Stimulated activated CD4-positive, alpha-beta T cell treated with anti-CD3 and anti-CD28 coated beads, Interleukin-1b, Interleukin-23, amount 100 ng/mL, for 48 hours (primary cell): ENCODE data around the gene C5.
A peak's percentile ranks its signal among the peaks of the same experiment; 100 is the strongest.

Experiments used
- DNase-seq: peaks from one replicate; pipeline ENCODE4 v3.0.0-alpha.2; 2020

The C5 gene

DNA sequence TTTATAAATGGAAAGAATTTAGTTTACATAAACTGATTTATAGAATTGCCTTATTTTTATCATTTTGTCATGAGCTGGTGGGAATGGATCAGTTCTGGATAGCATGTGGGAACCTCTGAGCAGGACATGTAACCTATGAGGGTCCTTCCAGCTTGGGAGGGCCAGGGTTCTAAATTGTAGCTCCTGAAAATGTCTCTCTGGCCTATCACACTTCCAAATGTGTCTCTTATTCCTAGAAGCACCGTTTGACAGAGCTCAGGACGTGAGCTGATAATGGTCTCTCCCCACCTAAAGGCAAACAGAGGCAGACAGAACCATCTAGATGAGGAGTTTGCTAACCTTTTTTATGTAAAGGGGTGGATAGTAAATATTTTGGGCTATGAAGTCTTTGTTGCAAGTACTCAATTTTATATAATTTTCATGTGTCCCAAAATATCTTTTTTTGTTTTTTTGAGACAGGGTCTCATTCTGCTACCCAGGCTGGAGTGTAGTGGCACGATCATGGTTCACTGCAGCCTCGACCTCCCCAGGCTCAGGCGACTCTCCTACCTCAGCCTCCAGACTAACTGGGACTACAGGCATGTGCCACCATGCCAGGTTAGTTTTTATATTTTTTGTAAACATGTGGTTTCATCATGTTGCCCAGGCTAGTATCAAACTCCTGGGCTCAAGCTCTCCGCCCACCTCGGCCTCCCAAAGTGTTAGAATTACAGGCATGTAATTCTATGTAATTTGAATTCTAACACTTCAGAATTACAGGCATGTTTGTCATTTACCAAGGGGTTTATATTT, 127.5 kb downstream of the C5 start:
- DNase-seq = no peak

DNA sequence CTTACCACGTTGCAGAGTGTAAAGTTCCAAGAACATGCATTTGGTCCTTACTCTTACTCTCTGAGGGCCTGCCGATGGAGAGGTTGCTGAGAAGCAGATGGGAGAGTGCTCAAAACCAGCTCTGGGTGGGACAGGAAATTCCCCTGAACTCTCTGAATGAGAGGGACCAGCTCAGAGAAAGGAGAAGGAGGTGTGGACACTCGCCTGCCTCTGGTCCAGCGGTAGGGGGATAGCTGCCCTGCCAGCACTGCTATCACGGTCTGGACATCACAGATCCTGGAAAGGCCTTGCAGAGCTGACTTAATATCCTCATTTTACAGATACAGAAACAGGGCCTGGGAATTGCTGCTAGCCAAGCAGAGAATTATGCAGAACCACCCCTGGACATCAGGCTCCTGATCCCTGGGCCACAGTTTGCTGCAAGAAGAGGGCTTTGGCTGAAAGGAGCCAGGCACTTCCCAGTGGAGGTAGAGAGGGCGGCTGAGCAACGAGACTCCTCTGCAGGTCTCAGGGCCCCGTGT, 128.4 kb downstream of the C5 start:
- DNase-seq = no peak

DNA sequence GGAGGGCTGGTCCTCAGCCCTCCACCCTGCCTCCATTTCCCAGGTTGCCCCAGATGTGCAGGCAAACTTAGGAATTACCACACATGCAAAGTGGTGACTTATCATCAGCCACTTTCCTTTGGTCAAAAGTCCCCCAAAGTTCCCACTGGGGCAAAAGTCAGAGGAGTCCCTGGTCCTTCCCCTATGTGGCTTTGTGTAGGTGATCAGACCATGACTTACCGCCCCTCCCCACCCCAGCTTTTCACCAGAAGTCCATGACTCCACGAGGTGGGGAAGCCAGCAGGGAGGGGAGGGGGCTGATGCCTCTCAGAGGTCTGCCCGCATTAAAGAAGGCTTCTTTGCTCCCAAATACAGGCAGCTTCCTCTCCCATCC, 129.3 kb downstream of the C5 start:
- no peak for DNase-seq

DNA sequence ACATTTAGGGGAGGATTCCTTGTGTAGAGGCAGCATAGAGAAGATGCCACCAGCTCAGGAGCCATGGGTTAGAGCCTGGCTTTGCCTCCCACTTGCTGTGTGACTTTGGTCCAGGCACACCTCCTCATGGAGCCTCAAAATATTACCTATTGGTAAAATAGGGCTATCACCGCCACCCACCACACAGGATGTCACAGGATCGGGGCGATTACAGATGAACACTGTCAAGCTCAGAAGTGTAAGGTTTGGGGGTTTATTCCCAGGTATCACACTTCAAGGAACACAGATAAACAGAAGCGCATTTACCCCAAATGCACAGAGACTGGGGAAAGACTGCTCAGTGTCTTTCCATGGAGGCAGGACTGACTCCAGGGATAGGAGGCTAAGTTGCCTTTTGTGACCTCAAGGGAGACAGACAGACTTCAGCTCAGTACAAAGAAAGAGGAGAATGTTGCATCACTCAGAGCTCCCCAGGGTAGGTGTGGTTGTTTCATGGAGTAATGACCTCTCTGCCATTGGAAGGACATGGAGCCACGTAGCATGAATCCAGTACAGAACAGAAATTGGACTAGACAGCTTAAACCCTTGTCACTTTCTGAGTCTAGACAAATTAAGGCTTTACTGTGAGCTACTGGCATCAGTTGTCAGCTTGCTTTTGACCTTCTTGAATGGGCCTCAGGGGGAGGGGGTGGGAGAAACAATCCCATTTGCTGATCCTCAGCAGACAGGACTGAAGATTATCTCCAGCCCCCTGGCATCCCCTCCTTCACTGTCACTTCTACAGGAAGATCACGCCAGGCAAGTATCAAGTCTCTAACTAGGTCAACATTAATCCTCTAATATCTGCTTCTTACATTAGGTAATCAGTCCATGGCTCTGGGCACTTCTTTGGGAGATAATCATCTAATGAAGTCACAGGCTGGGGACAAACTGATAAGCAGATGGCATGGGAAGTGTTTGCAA, 130.0 kb downstream of the C5 start:
- no peak for DNase-seq

DNA sequence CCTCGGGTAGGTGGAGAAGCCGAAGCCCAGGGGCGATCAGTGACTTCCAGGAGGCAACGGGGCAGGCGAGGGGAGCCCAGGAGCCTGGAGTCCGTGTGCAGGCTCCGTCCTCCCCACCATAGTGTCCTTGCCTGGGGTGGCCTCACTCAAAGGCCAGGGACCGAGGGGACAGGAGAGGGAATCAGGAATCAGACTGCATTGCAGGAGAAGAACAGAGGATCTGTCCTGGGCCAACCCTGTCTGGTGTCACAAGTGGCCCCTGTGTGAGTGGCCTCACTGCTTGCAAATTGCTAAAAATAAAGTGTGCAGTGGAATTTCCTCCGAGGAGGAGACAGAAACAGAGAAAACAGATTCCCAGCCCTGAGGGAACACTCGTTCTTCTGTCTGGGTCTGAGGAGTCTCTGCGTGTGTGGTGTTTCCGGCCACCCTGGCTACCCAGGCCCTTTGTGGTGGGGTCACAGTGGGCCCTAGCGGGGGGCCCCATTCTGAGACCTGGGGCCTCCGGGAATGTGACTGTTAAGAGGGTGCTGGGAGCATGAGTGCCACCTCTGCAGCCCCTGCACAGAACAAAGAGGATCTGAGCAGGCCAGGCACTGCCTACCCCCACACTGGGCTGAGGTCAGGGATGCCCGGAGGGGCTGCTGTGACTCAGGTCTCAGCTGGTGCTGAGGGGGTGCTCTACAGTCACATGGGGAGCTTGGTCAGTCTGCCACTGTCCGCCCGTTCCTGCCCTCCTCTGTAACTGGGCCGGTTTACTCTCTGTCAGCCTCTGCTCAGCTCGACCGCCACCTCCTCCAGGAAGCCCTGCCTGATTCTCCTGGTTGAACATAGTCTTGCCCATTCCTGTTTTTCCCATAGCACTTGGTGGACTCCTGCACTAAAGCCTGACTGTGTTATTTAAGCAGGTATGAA, 130.9 kb downstream of the C5 start:
- DNase-seq = no peak

DNA sequence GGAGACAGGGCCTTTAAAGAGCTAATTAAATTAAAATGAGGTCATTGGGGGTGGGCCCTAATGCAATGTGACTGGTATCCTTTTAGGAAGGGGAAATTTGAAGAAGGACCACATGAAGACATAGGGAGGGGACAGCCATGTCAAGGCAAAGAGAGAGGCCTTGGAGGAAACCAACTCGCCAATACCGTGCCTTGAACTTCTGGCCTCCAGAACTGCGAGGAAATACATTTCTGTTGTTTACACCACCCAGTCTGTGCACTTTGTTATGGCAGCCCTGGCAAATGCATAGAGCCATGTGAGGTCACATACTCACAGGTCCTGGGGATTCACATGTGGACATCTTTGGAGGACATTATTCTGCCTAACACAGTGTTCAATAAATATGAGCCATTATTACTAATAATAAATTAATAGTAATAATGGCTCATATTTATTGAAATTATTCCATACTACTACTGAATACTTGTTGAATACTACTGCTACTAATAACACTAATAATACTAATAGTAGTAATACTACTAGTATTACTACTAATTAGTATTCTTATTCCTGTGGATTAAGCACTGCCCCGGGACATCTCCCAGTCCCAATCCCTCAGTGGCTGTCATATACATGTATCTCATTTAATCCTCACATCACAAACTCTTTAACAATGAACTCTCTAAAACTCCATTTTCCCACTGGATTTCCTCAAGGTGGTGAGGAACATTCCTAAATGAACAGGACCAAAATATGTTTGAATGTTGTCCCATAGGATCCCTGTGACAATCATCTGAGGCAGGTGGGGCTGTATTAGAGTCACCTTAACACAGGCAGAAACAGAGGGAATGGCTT, 131.9 kb downstream of the C5 start:
- DNase-seq = no peak

DNA sequence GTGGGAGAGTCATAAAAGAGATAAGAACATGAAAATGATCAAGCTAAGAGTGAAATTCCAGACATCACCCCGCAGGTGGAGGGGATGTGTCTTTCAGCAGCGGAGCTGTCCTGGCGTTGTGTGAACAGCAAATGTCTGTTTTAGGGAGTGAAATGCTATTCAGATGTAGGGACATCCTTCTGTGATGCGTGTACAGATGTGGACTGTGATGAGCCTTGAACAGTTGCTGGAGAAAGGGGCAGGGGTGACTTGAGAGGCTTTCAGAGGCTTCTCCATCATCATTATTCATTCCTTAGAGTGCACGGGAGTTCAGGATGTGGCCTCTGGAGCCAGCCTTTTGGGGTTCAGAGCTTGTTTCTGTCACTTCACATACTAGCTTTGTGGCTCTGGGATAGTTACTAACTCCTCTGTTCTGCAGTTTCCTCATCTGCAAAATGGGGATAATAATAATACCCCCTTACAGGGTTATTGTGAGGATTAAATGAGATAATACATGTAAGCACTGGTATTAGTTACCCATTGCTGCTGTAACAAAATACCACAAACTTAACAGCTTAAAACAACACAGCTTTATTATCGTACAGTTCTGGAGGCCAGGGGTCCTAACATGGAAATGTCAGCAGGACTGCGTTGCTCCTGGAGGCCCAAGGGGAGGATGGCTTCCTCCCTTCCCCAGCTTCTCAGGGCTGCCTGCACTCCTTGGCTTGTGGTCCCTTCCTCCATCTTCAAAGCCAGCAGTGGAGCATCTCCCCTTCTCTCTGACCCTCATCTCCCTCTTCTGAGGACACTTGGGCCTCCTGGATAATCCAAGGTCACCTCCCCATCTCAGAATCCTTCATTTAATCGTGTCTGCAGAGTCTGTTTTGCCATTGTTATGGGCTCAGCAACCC, 132.8 kb downstream of the C5 start:
- DNase-seq = no peak

DNA sequence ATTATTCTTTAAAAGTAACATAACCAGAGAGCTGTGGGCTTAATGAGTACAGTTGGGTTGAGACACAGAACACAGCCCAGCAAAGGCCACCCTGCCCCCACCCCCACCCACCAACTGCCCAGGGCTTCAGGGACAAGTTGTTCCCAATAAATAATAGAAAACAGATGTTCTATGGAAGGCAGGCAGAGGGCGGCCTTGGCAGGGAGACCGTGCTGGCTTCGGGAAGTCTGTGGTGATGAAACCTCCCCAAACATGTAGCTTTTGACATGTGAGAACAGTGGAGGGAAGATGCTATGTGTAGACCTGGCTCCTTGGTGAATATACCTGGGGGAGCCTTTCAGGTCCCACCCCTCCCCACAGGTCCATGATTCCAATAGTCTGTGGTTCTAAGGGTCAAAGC, 133.5 kb downstream of the C5 start:
- no peak for DNase-seq

DNA sequence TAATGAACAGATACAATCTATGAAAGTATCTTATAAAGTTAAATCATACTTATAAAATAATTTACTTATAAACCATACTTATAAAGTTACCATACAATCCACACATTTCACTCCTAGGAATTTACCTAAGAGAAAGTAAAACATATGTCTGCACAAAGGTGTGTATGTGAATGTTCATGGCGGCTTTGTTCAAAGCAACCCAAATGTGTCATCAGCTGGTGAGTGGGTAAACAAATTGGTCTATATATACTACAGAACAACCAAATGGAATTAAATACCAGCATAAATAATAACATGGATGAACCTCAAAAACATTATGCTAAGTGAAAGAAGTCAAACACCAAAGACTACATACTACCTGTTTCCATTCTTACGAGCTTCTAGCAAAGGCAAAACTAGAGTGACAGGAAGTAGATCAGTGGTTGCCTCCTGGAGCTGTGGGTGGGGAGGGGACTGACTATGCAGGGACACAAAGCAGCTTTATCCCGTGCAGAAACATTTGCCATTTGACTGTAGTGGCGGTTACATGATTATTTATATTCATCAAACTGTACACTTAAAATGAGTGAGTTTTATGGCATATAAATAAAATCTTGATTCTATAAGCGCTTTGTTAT, 134.1 kb downstream of the C5 start:
- DNase-seq = peak; percentile 66

DNA sequence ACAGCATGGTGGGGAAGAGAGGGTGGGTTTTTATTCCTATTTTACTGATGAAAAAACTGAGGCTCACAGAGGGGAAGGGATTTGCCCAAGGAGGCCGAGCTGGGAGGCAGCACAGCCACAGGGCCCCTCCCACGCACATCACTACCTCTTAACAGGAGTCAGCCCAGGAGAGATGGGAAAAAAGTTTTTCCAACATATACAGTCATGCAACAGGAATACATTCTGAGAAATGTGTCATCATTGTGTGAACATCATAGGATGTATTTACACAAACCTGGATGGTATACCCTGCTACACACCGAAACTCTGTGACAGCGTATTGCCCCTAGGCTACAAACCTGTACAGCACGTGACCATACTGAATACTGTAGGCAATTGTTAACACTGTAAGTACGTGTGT, 135.1 kb downstream of the C5 start:
- DNase-seq = no peak

DNA sequence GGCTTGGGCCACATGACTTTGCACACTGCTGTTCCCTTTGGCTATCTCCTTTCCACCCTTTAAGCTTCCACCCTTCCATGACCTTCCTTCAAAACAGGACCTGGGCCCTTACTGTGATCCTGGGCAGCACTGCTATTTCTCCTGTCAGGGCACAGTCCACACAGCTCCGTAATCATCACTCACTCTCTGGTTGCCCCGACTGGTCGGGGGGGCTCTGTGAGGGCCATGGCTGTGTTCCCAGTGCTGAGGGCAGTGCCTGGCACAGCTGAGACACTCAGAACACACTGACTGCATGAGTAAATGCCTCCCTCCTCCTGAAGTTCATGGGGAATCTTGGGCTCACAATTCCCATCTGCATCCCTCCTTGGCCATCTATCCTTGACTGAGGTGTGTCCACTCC, 135.7 kb downstream of the C5 start:
- no peak for DNase-seq

DNA sequence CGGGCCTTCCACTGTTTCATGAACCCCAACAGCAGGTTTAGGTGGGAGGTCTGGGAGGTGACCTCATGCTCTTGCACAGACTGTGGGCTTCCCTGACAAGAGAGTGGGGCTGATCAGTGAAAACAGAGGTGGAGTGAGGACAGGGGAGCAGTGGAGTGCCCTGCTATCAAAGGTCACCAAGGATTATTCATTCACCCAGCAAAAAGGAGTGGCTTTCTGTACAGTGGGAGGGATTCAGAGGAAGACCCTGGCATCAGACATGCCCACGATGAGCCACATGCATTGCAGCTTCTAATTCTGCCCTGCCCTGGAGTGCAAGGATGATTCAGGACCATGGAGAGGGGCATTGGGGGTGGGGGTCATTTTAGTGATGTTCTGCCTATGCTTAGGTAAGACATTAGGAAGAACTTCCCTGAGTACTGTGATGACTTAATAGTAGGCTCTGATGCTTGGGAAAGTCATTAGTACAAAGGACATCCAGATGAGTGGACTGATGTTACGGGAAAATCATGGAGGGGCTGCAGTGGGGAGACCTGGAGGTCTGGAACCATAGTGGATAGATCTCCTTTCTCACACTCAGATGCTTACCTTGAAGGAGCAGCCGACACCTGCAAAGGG, 136.3 kb downstream of the C5 start:
- DNase-seq = no peak

DNA sequence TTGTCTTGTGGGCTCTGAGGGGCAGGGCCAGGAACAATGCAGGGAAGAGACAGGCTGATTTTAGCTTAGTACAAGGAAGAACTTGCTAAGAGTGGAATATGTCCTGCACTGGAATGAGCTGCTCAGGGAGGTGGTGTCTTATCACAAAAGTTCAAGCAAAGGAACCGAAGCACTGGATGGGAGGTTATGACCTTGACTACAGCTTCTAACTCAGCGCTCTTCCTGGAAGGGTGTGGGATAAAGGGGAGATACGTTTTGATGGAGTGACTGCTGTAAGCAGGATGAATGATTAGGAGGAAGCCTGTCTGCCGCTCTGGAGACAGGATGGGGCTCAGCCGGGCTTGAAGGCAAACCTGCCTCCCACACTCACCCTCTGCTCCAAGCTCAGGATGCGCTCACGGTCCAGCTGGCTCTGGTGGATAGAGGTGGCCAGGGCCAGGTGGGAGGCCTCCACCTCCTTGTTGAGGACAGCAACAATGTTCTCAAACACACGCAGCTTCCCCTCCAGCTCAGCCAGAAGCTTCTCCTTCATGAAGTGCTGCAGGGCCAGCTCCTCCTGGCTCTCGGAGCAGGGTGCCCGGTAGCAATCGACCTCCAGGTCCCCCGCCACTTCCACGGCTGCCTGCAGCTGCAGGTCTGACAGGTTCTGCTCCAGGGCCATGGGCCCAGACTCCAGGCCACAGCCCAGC, 137.0 kb downstream of the C5 start:
- no peak for DNase-seq

DNA sequence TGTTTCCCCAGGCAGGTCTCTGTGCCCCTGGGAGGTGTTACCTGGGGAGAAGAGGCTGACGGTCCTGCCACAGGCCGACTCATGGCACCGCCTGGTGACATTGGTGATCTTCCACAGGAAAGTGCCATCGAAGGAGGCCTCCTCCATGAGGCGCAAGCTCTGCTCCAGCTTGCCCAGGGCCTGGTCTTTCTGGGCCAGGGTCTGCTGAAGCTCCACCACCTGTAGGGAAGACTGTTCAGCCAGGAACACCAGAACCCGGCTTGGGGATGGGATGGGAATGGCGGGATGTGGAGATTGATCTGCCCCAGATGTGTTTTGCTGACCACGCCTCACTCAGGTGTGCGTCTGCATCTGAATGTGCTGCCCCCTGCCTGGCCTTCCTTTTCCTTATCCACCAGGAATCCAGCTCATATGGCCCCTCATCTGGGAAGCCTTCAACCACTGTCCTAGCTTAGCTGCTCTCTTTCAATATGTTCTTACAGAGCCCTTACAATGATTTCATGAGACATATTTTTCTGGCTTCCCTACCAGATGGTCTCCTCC, 138.7 kb downstream of the C5 start:
- DNase-seq = no peak

DNA sequence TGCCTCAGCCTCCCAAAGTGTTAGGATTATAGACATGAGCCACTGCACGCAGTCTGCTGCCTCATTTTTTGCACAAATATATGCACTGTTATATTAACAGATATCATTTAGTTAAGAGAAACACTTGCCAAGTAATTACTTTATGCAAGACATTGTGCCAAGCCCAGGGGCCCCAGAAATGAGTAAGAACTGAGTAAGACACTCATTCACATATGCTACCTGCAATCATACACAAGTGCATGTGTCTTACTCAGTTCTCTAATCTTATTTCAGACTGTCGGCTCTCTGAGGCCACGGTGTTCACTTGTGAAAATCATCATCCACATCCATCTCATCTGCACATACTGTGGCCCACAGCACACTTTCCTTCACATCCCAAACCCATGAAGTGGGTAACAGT, 139.4 kb downstream of the C5 start:
- DNase-seq = no peak

DNA sequence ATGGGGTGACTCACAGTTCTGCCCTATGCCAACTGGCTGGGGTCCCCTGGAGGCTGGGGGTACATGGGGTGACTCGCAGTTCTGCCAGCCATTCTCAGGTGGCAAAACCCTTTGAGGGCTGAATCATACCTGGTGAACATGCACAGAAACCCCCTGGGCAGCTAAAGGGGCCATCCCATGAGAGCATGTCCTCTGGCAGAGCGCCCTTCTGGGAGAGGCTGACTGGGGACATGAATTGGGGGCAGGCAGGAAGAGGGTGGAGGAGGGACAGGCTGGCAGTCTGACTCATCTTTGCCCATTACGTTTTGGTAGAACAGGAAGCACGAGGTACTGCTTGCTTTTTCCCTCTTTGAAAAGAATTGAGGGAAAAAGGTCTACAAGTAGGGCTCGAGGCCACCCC, 140.2 kb downstream of the C5 start:
- DNase-seq = peak; percentile 61

DNA sequence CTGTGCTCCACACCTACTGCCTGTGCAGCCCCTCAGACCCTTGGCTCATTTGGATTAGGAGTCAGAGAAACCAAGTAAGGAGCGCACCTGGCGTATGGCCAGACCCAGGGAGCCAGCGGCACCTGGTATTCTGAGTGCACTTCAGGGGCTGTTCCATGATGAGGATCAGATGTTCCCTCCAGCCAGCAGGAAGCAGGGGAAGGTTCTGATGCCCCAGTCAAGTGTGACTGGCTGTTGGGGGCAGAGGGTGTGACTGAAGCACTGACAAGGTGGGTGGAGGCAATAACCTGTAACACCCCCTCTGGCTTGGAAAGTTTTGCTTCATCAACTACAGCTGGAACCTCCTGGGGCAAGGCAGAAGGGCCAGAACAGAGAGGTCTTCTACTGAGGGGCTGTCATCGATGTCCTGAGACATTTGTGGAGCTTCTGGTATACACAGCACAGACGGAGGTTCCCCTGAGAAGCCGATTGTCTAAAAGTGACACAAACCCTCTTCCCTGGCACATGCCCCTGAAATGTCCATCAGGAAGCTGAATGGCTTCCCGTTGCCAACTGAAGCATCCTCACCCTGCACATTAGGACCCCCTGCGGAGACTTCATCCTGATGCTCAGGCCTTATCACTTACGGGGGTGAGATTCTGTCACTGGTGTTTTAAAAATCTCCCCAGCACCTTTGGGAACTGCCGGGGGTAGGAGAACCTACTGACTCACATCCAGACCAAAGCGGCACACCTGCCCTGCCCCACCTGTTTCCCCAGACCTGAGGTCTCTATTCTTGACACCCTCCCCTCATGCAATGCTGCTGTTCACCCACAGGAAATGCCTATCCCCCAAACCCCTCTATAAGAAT, 144.5 kb downstream of the C5 start:
- DNase-seq = no peak

DNA sequence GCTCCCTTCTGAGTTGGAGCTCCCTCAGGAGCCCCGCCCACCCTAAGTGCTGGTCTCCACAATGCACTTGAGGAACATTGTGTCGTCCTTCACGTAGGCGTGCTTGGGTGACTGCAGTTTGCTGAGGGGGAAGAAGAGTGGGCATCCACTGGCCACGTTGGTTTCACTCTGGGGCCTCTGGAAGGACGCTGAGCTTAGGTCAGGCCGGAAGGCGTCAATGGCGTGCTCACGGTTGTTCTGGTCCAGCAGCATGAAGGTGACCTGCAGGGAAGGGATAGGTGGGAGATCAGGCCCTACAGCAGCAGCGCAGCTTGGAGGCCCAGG, 145.1 kb downstream of the C5 start:
- DNase-seq = no peak
